Mesenchymal stem cell (in vitro differentiated cells and primary cell): ENCODE data around the gene KLF15.

Experiments
- DNase-seq: peaks from one replicate; pipeline ENCODE4 v3.0.0-alpha.2; 2013
- H2AFZ ChIP-seq: one replicate; pipeline ENCODE4 v1.6.1; 2013; ENCODE audit warnings: low read depth, mild to moderate bottlenecking, control low read depth, inconsistent platforms, low read length, moderate library complexity
- H2AK5ac ChIP-seq: 2 replicates; pipeline ENCODE4 v1.6.1; 2013; ENCODE audit warnings: low read length, moderate library complexity, mild to moderate bottlenecking, inconsistent platforms; ENCODE audit not compliant: severe bottlenecking
- H2BK120ac ChIP-seq: one replicate; pipeline ENCODE4 v1.6.1; 2013; ENCODE audit warnings: low read depth, mild to moderate bottlenecking, inconsistent platforms, low read length, moderate library complexity
- H2BK12ac ChIP-seq, 2 experiments: one replicate each; pipeline ENCODE4 v1.6.1; 2013; ENCODE audit warnings: inconsistent platforms in 2 of 2, low read length in 2 of 2, mild to moderate bottlenecking in 2 of 2, moderate library complexity in 2 of 2, control low read depth in 1 of 2
- H2BK15ac ChIP-seq: one replicate; pipeline ENCODE4 v1.6.1; 2013; ENCODE audit warnings: mild to moderate bottlenecking, low read depth, inconsistent platforms; ENCODE audit not compliant: poor library complexity, severe bottlenecking
- H2BK5ac ChIP-seq: 2 replicates; pipeline ENCODE4 v1.6.1; 2013; ENCODE audit warnings: low read depth, mild to moderate bottlenecking, low read length, control low read depth, inconsistent platforms; ENCODE audit not compliant: poor library complexity, severe bottlenecking
- H3K14ac ChIP-seq, 2 experiments: one replicate each; pipeline ENCODE4 v1.6.1; 2013; ENCODE audit warnings: inconsistent platforms in 2 of 2, low read length in 2 of 2, control low read depth in 1 of 2, mild to moderate bottlenecking in 1 of 2, moderate library complexity in 1 of 2
- H3K18ac ChIP-seq, 2 experiments: one replicate each; pipeline ENCODE4 v1.6.1; 2013; ENCODE audit warnings: inconsistent platforms in 2 of 2, low read length in 2 of 2, control low read depth in 1 of 2, low read depth in 1 of 2, mild to moderate bottlenecking in 1 of 2
- H3K23ac ChIP-seq, 2 experiments: one replicate each; pipeline ENCODE4 v1.6.1; 2013; ENCODE audit warnings: inconsistent platforms in 2 of 2, low read length in 2 of 2, mild to moderate bottlenecking in 2 of 2, moderate library complexity in 2 of 2, control low read depth in 1 of 2
- H3K27ac ChIP-seq: 2 replicates; pipeline ENCODE4 v1.5.1; 2013; ENCODE audit warnings: mild to moderate bottlenecking, moderate library complexity, low read length, control low read depth, inconsistent platforms; ENCODE audit not compliant: poor library complexity, severe bottlenecking
- H3K27me3 ChIP-seq, 2 experiments: 2 replicates each; pipeline versions ENCODE4 v1.6.1 to v1.7.0; 2013; ENCODE audit warnings: low read length in 2 of 2, mild to moderate bottlenecking in 2 of 2, moderate library complexity in 2 of 2, control low read depth in 1 of 2, inconsistent platforms in 1 of 2; ENCODE audit not compliant: control insufficient read depth in 1 of 2, insufficient read depth in 1 of 2
- H3K36me3 ChIP-seq, 2 experiments: 2 replicates each; pipeline versions ENCODE4 v1.6.1 to v1.7.0; 2013; ENCODE audit warnings: low read length in 2 of 2, control low read depth in 1 of 2, inconsistent platforms in 1 of 2, low read depth in 1 of 2, mild to moderate bottlenecking in 1 of 2; ENCODE audit not compliant: insufficient read depth in 2 of 2, control insufficient read depth in 1 of 2
- H3K4ac ChIP-seq, 2 experiments: one replicate each; pipeline ENCODE4 v1.6.1; 2013; ENCODE audit warnings: inconsistent platforms in 2 of 2, low read length in 2 of 2, mild to moderate bottlenecking in 2 of 2, moderate library complexity in 2 of 2, control low read depth in 1 of 2, low read depth in 1 of 2
- H3K4me1 ChIP-seq: 2 replicates; pipeline ENCODE4 v1.6.1; 2013; ENCODE audit warnings: low read depth, low read length, control low read depth; ENCODE audit not compliant: control insufficient read depth, insufficient read depth
- H3K4me2 ChIP-seq: 2 replicates; pipeline ENCODE4 v1.6.1; 2013; ENCODE audit warnings: low read length, mild to moderate bottlenecking, inconsistent platforms; ENCODE audit not compliant: poor library complexity, severe bottlenecking
- H3K4me3 ChIP-seq, 2 experiments: 2 replicates each; pipeline versions ENCODE4 v1.5.1 to v1.7.0; 2013; ENCODE audit warnings: low read length in 2 of 2, mild to moderate bottlenecking in 2 of 2, control low read depth in 1 of 2, low read depth in 1 of 2; ENCODE audit not compliant: insufficient read depth in 1 of 2
- H3K79me1 ChIP-seq: replicated peaks from 2 replicates; pipeline ENCODE4 v1.6.1; 2013; ENCODE audit warnings: mild to moderate bottlenecking, control low read depth, low read length, inconsistent platforms; ENCODE audit not compliant: poor library complexity, severe bottlenecking
- H3K9ac ChIP-seq: 2 replicates; pipeline ENCODE4 v1.7.0; 2013; ENCODE audit warnings: mild to moderate bottlenecking, low read length, moderate library complexity
- H3K9me3 ChIP-seq: 2 replicates; pipeline ENCODE4 v1.7.0; 2013; ENCODE audit warnings: mild to moderate bottlenecking, low read length; ENCODE audit not compliant: control insufficient read depth
- H4K8ac ChIP-seq: one replicate; pipeline ENCODE4 v1.6.1; 2013; ENCODE audit warnings: inconsistent platforms, mild to moderate bottlenecking, low read length, moderate library complexity
- H4K91ac ChIP-seq: one replicate; pipeline ENCODE4 v1.6.1; 2013; ENCODE audit warnings: mild to moderate bottlenecking, low read length, inconsistent platforms
- WGBS: methylation state at CpG from one replicate; pipeline ENCODE4 v1.1.7; 2013; ENCODE audit warnings: mixed read lengths; 5-methylcytosine and 5-hydroxymethylcytosine counted together

Gene KLF15

GRCh38 chr3:126304704-126305103 lies 52.5 kb downstream of the KLF15 start:
- H3K36me3 ChIP-seq: no peaks in the 10 kb centered on the region
- H3K23ac ChIP-seq: no peak overlapping the region
- H2BK12ac ChIP-seq: no peak overlapping the region
- no peak overlapping the region for H3K4me3 ChIP-seq
- no peaks in the 10 kb centered on the region for H3K4me1 ChIP-seq
- no peak overlapping the region for H3K14ac ChIP-seq
- H4K8ac ChIP-seq: no peak overlapping the region
- peaks cover 24% of the 10 kb centered on the region for H3K9me3 ChIP-seq
- H2BK120ac ChIP-seq: no peak overlapping the region
- no peak overlapping the region for H4K91ac ChIP-seq
- no peak overlapping the region for H2AFZ ChIP-seq
- H2BK5ac ChIP-seq: no peak overlapping the region
- H3K9ac ChIP-seq: no peak overlapping the region
- WGBS: 93% methylated on average over 2 of the region's 3 CpGs
- no peak overlapping the region for H3K27ac ChIP-seq
- no peaks in the 10 kb centered on the region for H3K79me1 ChIP-seq
- no peak overlapping the region for H3K18ac ChIP-seq
- no peak overlapping the region for H2AK5ac ChIP-seq
- peaks cover 0 to 2% of the 10 kb centered on the region in 2 experiments for H3K27me3 ChIP-seq
- H3K4me2 ChIP-seq: no peak overlapping the region
- no peak overlapping the region for H2BK15ac ChIP-seq
- no peak for DNase-seq
- no peak overlapping the region for H3K4ac ChIP-seq

GRCh38 chr3:126304291-126304690 lies 52.9 kb downstream of the KLF15 start:
- Histone ChIP-seq H3K4me2 (no peak overlapping the region), H3K4ac (no peak overlapping the region), H3K18ac (no peak overlapping the region), H3K79me1 (no peaks in the 10 kb centered on the region), H3K36me3 (no peaks in the 10 kb centered on the region), H3K4me3 (no peak overlapping the region), H3K27ac (no peak overlapping the region), H2BK12ac (no peak overlapping the region), H2BK120ac (no peak overlapping the region), H2BK15ac (no peak overlapping the region), H2AFZ (no peak overlapping the region), H2AK5ac (no peak overlapping the region), H3K27me3 (peaks cover 0 to 2% of the 10 kb centered on the region in 2 experiments), H4K8ac (no peak overlapping the region), H3K9me3 (peaks cover 24% of the 10 kb centered on the region), H3K4me1 (no peaks in the 10 kb centered on the region), H3K9ac (no peak overlapping the region), H4K91ac (no peak overlapping the region), H2BK5ac (no peak overlapping the region), H3K14ac (no peak overlapping the region), H3K23ac (no peak overlapping the region)
- DNase-seq: no peak
- 57% methylated on average over 1 of the region's 3 CpGs for WGBS

GRCh38 chr3:126303272-126303671 lies 53.9 kb downstream of the KLF15 start:
- H3K4me2 ChIP-seq: no peak overlapping the region
- H3K4ac ChIP-seq: no peak overlapping the region
- no peak overlapping the region for H2BK15ac ChIP-seq
- H3K4me3 ChIP-seq: no peak overlapping the region
- no peaks in the 10 kb centered on the region for H3K79me1 ChIP-seq
- H3K23ac ChIP-seq: no peak overlapping the region
- no peak overlapping the region for H3K18ac ChIP-seq
- no peaks in the 10 kb centered on the region for H3K4me1 ChIP-seq
- H2BK120ac ChIP-seq: no peak overlapping the region
- H4K8ac ChIP-seq: no peak overlapping the region
- DNase-seq: no peak
- H3K9ac ChIP-seq: no peak overlapping the region
- H3K9me3 ChIP-seq: peaks cover 24% of the 10 kb centered on the region
- no peak overlapping the region for H2AK5ac ChIP-seq
- peaks cover 0 to 2% of the 10 kb centered on the region in 2 experiments for H3K27me3 ChIP-seq
- H4K91ac ChIP-seq: no peak overlapping the region
- no peak overlapping the region for H2BK12ac ChIP-seq
- no peaks in the 10 kb centered on the region for H3K36me3 ChIP-seq
- H2AFZ ChIP-seq: no peak overlapping the region
- no peak overlapping the region for H3K27ac ChIP-seq
- H2BK5ac ChIP-seq: no peak overlapping the region
- no peak overlapping the region for H3K14ac ChIP-seq

- no peak overlapping the region for H3K18ac ChIP-seq
- WGBS: 78% methylated on average over 15 of the region's 15 CpGs
Observed at GRCh38 chr3:126300761-126301481, 56.3 kb downstream of the KLF15 start.

More at GRCh38 chr3:126300761-126301481, 56.3 kb downstream of the KLF15 start:
- no peaks in the 10 kb centered on the region for H3K79me1 ChIP-seq
- H3K4ac ChIP-seq: no peak overlapping the region
- no peak overlapping the region for H4K8ac ChIP-seq
- H3K27ac ChIP-seq: no peak overlapping the region
- H3K4me3 ChIP-seq: no peak overlapping the region
- H3K14ac ChIP-seq: no peak overlapping the region
- H3K4me2 ChIP-seq: no peak overlapping the region
- no peak overlapping the region for H4K91ac ChIP-seq
- H3K23ac ChIP-seq: no peak overlapping the region
- H3K9me3 ChIP-seq: peaks cover 24% of the 10 kb centered on the region
- H2BK12ac ChIP-seq: no peak overlapping the region
- H3K36me3 ChIP-seq: no peaks in the 10 kb centered on the region
- H2AFZ ChIP-seq: no peak overlapping the region
- H2BK120ac ChIP-seq: no peak overlapping the region
- H2BK5ac ChIP-seq: no peak overlapping the region
- DNase-seq: no peak
- no peak overlapping the region for H2BK15ac ChIP-seq
- no peak overlapping the region for H2AK5ac ChIP-seq
- H3K9ac ChIP-seq: no peak overlapping the region
- H3K4me1 ChIP-seq: no peaks in the 10 kb centered on the region
- H3K27me3 ChIP-seq: peaks cover 0 to 2% of the 10 kb centered on the region in 2 experiments
